Erythroblast (primary cell): ENCODE data around the gene SLC2A10.

Experiments
- DNase-seq, 2 experiments: peaks; one replicate each; lab custom pipeline; 2025; lab: John Stamatoyannopoulos, UW
- GATA1 ChIP-seq: IDR thresholded peaks from 2 replicates; pipeline ENCODE4 v1.6.1; 2011; ENCODE audit warnings: low read depth, mild to moderate bottlenecking, control low read depth, low read length, moderate library complexity
- POLR2A ChIP-seq: IDR thresholded peaks from 2 replicates; pipeline ENCODE4 v1.6.1; 2011; ENCODE audit warnings: mild to moderate bottlenecking, low read length

SLC2A10 gene

GRCh38 chr20:46703435-46703834, 6.0 kb upstream of the SLC2A10 start:
- no peak for DNase-seq
- TF ChIP-seq POLR2A (no peak), GATA1 (no peak)

DNA sequence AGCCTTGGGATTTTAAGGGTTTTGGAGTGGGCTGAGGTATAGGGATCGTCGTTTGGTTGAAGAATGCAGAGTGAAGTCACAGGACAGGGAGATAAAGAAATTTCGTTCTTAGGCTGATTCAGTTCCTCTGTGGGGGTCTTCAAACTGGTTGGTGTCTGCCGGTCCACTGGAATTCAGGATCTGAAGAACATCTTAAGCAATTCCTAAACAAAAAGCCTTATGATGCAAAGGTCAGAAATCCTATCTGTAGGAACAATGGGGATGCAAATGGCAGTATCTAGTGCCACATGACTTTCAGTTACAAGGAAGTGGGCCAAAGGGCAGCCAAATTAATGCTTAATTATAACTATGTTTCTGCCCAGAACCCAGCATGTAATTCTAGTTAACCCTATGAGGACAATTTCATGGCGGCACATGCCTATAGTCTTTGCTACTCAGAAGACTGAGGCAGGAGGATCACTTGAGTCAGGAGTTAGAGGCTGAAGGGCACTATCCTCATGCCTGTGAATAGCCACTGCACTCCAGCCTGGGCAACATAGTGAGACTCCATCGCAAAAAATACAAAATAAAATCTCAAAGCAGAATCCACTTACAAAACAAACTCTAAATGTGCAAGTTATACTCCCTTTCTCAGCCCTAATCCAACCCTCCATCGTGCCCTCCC, 4.6 kb upstream of the SLC2A10 start:
- TF ChIP-seq GATA1: no peak
- no peak for TF ChIP-seq POLR2A
- DNase-seq: no peak

DNA sequence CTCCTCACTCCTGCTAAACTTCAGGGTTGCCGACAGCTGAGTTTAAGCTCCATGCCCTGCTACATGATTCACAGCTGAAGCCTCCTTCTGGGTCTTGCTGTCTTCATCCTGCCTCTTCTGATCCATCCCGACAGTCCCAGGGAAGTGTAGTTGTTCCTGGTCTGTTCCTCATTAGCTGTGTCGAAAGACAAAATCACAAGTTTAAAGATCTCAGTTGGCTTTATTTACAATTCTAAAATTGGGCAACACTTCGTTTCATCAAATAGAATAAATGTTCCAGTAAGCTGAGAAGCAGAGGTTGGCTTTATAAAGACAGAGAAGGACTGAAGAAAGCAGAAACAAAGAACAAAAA, 4.1 kb upstream of the SLC2A10 start:
- no peak for DNase-seq
- TF ChIP-seq POLR2A (no peak), GATA1 (no peak)

DNA sequence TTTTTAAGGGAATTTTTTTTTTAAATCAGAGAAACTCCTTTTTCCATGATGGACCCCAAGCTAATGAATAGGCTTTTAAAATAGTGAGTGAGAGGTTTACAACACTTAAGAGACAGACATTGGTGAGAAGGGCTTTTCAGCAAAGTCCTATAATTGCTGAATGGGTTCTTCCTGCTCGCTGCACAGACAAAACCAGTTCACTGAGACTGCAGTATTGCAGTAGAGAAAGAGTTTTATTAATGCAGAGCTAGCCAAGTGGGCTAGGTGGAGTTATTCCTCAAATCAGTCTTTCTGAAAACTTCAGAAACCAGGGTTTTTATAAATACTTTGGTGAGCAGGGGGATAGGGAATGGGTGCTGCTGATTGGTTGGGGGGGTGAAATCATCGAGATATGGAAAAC, 3.2 kb upstream of the SLC2A10 start:
- no peak for DNase-seq
- TF ChIP-seq GATA1: no peak

- peak; percentile 11 to 23 for DNase-seq
- TF ChIP-seq GATA1 (no peak), POLR2A (no peak)
Observed at GRCh38 chr20:46708172-46708860, 1.1 kb upstream of the SLC2A10 start.

GRCh38 chr20:46709055-46709458, 392 bp upstream of the SLC2A10 start:
- TF ChIP-seq POLR2A (no peak), GATA1 (no peak)
- DNase-seq: no peak

DNA sequence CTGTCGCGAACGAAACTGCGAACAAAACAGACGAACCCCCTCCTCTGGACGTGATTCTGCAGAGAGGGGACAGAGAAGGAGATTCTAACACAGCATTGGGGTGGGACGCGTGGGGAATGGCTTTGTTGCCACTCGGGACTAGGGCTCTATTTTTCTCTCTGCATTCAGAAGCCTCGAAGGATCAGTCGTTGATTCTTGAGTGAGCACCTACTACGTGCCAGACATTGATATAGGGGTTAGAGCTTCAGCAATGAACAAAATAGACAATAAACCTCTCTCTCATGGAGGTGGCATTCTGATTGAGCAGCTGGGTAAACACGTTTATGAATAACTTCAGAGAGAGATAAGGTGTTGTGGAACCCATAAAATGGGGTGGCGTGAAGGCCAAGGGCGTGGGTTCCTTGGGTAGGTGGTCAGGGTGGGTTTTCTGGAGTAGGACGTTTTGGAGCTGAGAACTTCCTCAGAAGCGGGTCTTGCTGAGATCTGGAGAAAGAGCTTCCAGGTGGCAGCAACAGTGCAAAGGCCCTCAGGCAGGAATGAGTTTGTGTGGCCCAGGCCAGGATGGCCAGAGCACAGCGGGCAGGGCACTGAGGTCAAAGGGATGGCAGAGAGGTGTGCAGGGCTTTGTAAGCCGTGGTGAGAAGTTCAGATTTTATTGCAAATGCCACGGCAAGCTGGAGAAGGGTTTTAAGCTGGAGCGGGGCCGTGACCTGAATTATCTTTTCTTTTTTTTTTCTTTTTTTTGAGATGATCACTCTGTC, 884 bp downstream of the SLC2A10 start:
- TF ChIP-seq POLR2A: no peak
- no peak for TF ChIP-seq GATA1
- no peak for DNase-seq

- no peak for DNase-seq
- TF ChIP-seq POLR2A (no peak), GATA1 (no peak)
Observed at GRCh38 chr20:46712056-46712636, 2.7 kb downstream of the SLC2A10 start.

DNA sequence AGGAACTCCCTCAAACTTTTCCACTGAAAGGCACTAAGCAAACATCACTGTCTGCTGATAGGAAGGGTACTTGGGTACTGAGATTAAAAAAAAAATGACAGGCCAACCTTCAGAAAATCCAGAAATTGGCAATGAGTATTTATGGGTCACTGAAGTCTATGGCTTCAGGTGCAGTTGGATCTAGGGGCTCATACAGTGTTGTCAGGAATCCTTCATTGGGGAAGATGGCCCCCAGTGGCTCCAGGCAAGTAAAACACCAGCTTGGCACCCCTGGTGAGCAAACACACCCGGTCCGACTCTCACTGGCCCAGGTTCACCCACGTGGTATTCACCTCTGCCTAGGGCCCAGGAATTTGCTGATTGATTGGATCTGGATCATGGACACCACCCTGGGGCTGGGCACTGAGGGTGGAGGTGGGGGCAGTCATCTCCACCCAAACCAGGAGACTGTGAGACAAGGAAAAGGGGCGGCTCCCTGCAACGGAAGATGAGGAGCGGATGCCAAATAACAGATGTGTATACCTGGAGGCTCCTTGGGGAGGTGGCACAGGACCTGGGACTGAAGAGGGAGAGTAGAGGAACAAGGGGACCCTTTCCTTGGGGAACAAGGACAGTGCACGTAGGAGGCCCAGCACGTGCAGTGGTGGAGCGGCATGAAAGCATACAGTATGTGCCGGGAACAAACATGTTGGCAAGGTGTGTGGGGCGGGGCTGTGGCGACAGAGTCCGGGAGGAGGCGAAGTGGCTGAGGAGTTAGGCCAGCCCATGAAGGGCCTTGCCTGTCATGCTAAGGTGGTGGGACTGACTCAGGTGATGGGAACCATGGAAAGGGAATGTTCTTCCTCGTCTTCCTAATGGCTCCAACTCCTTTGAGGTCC, 4.7 kb downstream of the SLC2A10 start:
- TF ChIP-seq GATA1 (no peak), POLR2A (no peak)
- no peak for DNase-seq

- no peak for DNase-seq
- TF ChIP-seq POLR2A (no peak), GATA1 (no peak)
Observed at GRCh38 chr20:46715292-46715756, 5.9 kb downstream of the SLC2A10 start.

GRCh38 chr20:46717818-46718541, 8.5 kb downstream of the SLC2A10 start:
- no peak for TF ChIP-seq GATA1
- no peak for TF ChIP-seq POLR2A
- DNase-seq: no peak

DNA sequence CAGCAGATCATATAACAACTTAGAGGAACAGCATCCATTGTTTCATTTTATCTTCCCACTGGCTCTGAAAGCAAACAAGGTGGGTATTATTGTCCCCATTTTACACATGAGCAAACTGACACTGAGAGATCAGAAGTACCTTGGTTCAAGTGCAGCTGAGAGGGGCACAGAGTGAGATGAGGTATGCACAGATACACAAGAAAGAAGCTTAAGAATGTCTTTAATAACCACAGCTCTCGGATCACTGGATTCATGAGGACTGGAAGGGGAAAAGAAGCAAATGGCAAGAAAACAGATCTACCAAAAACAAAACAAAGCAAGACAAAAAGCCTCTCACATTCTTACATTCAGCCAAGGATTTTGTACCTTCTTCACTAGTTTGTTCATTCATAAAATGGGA, 10.6 kb downstream of the SLC2A10 start:
- DNase-seq: no peak
- TF ChIP-seq GATA1: no peak
